B cell (primary cell): ENCODE data around the gene MAGI2. TPM values are rescaled to one million over a fixed set of nuclear protein-coding genes. Genes with fewer than 3 reads are reported as not detected.

Source experiments
- ATAC-seq: fragments of 200-7000 bp; cut with Tn5 transposase; one replicate; pipeline ENCODE4 v1.10.0; 2021; ENCODE audit warnings: low read depth, mild to moderate bottlenecking, moderate number of reproducible peaks, moderate library complexity
- CTCF ChIA-PET: fragments of 350-600 bp; sonication (Branson Sonifier 250); formaldehyde crosslinking; loops from one replicate; lab custom pipeline; 2021; ENCODE audit warnings: antibody characterized with exemption, inconsistent platforms; lab: Charles Lee
- POLR2A ChIA-PET: fragments of 350-600 bp; sonication (Branson Sonifier 250); formaldehyde crosslinking; loops from one replicate; lab custom pipeline; 2021; ENCODE audit warnings: antibody characterized with exemption; lab: Charles Lee
- DNase-seq: peaks from one replicate; pipeline ENCODE4 v3.0.0; 2013
- H2AFZ ChIP-seq: 2 replicates; pipeline ENCODE4 v1.6.1; 2012; ENCODE audit warnings: mild to moderate bottlenecking, low read depth, low read length; ENCODE audit not compliant: insufficient read depth, poor library complexity, severe bottlenecking
- H3K27ac ChIP-seq, 2 donors: 1 replicate in 1 of 2; 2 replicates in 1 of 2; pipeline ENCODE4 v1.5.1; 2012 to 2013; ENCODE audit warnings: low read length in 2 of 2, mild to moderate bottlenecking in 2 of 2, moderate library complexity in 1 of 2
- H3K27me3 ChIP-seq, 4 experiments: fragments of 200-600 bp in 1 of 4; sonication (generic) in 1 of 4; replicated peaks in 1 of 4; 1 replicate in 2 of 4; 2 replicates in 2 of 4; pipeline versions ENCODE4 v1.6.1 to v1.7.0; 2013 to 2016; ENCODE audit warnings: low read length in 3 of 4, mild to moderate bottlenecking in 2 of 4, mixed read lengths in 1 of 4, moderate library complexity in 1 of 4; ENCODE audit not compliant: insufficient read depth in 4 of 4, control insufficient read depth in 3 of 4; ENCODE audit errors: control extremely low read depth in 1 of 4
- H3K36me3 ChIP-seq, 2 experiments: replicated peaks in 1 of 2; 1 replicate in 1 of 2; 2 replicates in 1 of 2; pipeline versions ENCODE4 v1.6.1 to v1.7.1; 2013; ENCODE audit warnings: low read length in 1 of 2; ENCODE audit not compliant: insufficient read depth in 2 of 2, control insufficient read depth in 1 of 2; ENCODE audit errors: control extremely low read depth in 1 of 2, extremely low read depth in 1 of 2
- H3K4me1 ChIP-seq, 2 donors: fragments of 200-600 bp in 1 of 2; sonication (generic) in 1 of 2; 1 replicate in 1 of 2; 2 replicates in 1 of 2; pipeline versions ENCODE4 v1.5.1 to v1.6.1; 2013 to 2017; ENCODE audit warnings: low read length in 2 of 2; ENCODE audit not compliant: control insufficient read depth in 2 of 2, insufficient read depth in 2 of 2
- H3K4me2 ChIP-seq: replicated peaks from 2 replicates; pipeline ENCODE3; 2012; ENCODE audit warnings: mild to moderate bottlenecking, low read depth, low read length; ENCODE audit not compliant: poor library complexity, severe bottlenecking
- H3K4me3 ChIP-seq, 5 experiments: fragments of 200-600 bp in 1 of 5; sonication (generic) in 1 of 5; 1 replicate in 3 of 5; 2 replicates in 2 of 5; pipeline versions ENCODE4 v1.5.1 to v1.7.0; 2011 to 2016; ENCODE audit warnings: low read length in 4 of 5, mild to moderate bottlenecking in 4 of 5, low read depth in 2 of 5, control low read depth in 1 of 5, moderate library complexity in 1 of 5; ENCODE audit not compliant: insufficient read depth in 1 of 5; ENCODE audit errors: control extremely low read depth in 1 of 5, extremely low read depth in 1 of 5
- H3K79me2 ChIP-seq: fragments of 200-600 bp; sonication (generic); one replicate; pipeline ENCODE4 v1.6.0; 2016; ENCODE audit warnings: low read length; ENCODE audit not compliant: control insufficient read depth, insufficient read depth
- H3K9ac ChIP-seq: fragments of 200-600 bp; sonication (generic); 2 replicates; pipeline ENCODE4 v1.6.1; 2017; ENCODE audit warnings: mild to moderate bottlenecking, low read length, moderate library complexity
- H3K9me3 ChIP-seq, 3 donors: one replicate each; pipeline versions ENCODE4 v1.6.1 to v1.7.1; 2013; ENCODE audit warnings: low read length in 2 of 3; ENCODE audit not compliant: control insufficient read depth in 2 of 3, insufficient read depth in 1 of 3; ENCODE audit errors: control extremely low read depth in 1 of 3
- H4K20me1 ChIP-seq: 2 replicates; pipeline ENCODE4 v1.6.0; 2012; ENCODE audit warnings: mild to moderate bottlenecking, low read length; ENCODE audit not compliant: insufficient read depth, control insufficient read depth, poor library complexity, severe bottlenecking
- H3K27ac Mint-ChIP-seq: one replicate; pipeline ENCODE4 v1.8.0; 2021; ENCODE audit warnings: mixed read lengths
- H3K27me3 Mint-ChIP-seq: one replicate; pipeline ENCODE4 v1.8.0; 2021; ENCODE audit warnings: mixed read lengths
- H3K4me1 Mint-ChIP-seq: one replicate; pipeline ENCODE4 v1.8.0; 2021; ENCODE audit warnings: mixed read lengths
- H3K4me3 Mint-ChIP-seq: one replicate; pipeline ENCODE4 v1.8.0; 2021; ENCODE audit warnings: mixed read lengths
- H3K9me3 Mint-ChIP-seq: one replicate; pipeline ENCODE4 v1.8.0; 2022; ENCODE audit warnings: mixed read lengths; ENCODE audit not compliant: insufficient read depth
- EZH2 ChIP-seq: IDR thresholded peaks from 2 replicates; pipeline ENCODE4 v1.6.1; 2012; ENCODE audit warnings: borderline replicate concordance, low read depth, mild to moderate bottlenecking, moderate library complexity, low read length; ENCODE audit not compliant: insufficient read depth, poor library complexity, severe bottlenecking
- WGBS: methylation state at CpG from one replicate; pipeline ENCODE4 v1.1.5; 2013; ENCODE audit warnings: missing lambda C conversion rate; ENCODE audit not compliant: insufficient coverage; 5-methylcytosine and 5-hydroxymethylcytosine counted together
- intact Hi-C: fragments of 100-400 bp; cut with micrococcal nuclease; formaldehyde crosslinking; loops from one replicate; pipeline ENCODE4 v1.10.0; 2022
- polyA plus RNA-seq: library from polyadenylated mRNA; depleted of rRNA; stranded (reverse); fragments of >200 nt; gene quantifications from 2 replicates; pipeline ENCODE4 v1.2.3, GENCODE V29; 2012
- total RNA-seq, 2 donors: library from RNA; stranded (reverse); fragments of 120-200 nt in 1 of 2; gene quantifications; 1 replicate in 1 of 2; 2 replicates in 1 of 2; pipeline versions ENCODE4 v1.2.3 to v1.2.4, GENCODE V29; 2013 to 2022
- TF ChIP-seq, protein P1 (sequence below): fragments of 200-600 bp; IDR thresholded peaks from one replicate; pipeline ENCODE4 v1.8.0; 2022; ENCODE audit warnings: antibody characterized with exemption, mild to moderate bottlenecking

Gene MAGI2
- total and polyA plus RNA-seq, 2 donors (not counting 1 experiment from before 2014, with no cell fraction given), result 0.16 to 0.64 TPM

DNA sequence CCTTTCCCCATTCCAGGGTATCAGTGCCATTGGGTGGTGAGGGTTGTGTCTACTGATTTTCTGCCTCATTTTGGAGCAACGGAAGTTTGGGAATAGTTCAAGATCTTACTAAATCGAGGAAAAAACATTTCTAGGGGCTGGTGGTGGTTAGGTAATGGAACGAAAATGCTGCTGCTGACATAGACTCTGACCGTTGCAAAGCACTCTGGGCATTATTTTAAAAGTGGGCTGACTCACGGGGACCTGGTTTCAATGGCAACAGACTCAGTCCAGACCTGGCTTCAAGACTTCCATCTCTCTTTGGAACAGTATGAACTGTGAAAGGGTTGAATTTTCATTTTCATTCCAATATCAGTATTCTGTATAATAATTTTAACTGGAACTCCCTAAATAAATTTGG, 1370.9 kb downstream of the MAGI2 start:
- Histone ChIP-seq H3K9me3 (no peaks in the 10 kb centered on the region), H3K79me2 (no peaks in the 10 kb centered on the region), H3K27me3 (peaks cover 0 to 7% (median 3%) of the 10 kb centered on the region in 4 experiments), H3K27ac (no peak overlapping the region), H3K9ac (no peak overlapping the region), H4K20me1 (no peaks in the 10 kb centered on the region), H3K4me3 (no peak overlapping the region), H3K4me1 (no peaks in the 10 kb centered on the region), H2AFZ (no peak overlapping the region), H3K36me3 (no peaks in the 10 kb centered on the region), H3K4me2 (no peak overlapping the region)
- 78% methylated on average over 5 of the region's 5 CpGs for WGBS
- no peaks in the 10 kb centered on the region for H3K4me1 Mint-ChIP-seq
- ChIA-PET CTCF (no interaction called here), POLR2A (interaction anchor here (0.7 kb wide), 1 partner anchor 49 kb away, joined by 6 read pairs; no protein-coding TSS in a partner anchor)
- ATAC-seq (no peak), DNase-seq (no peak)
- intact Hi-C loops, result no loop called here
- H3K27me3 Mint-ChIP-seq, result peaks cover 12% of the 10 kb centered on the region
- H3K4me3 Mint-ChIP-seq, result no peak overlapping the region
- no peak overlapping the region for H3K27ac Mint-ChIP-seq
- TF ChIP-seq, protein P1, sequence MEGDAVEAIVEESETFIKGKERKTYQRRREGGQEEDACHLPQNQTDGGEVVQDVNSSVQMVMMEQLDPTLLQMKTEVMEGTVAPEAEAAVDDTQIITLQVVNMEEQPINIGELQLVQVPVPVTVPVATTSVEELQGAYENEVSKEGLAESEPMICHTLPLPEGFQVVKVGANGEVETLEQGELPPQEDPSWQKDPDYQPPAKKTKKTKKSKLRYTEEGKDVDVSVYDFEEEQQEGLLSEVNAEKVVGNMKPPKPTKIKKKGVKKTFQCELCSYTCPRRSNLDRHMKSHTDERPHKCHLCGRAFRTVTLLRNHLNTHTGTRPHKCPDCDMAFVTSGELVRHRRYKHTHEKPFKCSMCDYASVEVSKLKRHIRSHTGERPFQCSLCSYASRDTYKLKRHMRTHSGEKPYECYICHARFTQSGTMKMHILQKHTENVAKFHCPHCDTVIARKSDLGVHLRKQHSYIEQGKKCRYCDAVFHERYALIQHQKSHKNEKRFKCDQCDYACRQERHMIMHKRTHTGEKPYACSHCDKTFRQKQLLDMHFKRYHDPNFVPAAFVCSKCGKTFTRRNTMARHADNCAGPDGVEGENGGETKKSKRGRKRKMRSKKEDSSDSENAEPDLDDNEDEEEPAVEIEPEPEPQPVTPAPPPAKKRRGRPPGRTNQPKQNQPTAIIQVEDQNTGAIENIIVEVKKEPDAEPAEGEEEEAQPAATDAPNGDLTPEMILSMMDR, result no peak
- no peak for TF ChIP-seq EZH2
- no peaks in the 10 kb centered on the region for H3K9me3 Mint-ChIP-seq

DNA sequence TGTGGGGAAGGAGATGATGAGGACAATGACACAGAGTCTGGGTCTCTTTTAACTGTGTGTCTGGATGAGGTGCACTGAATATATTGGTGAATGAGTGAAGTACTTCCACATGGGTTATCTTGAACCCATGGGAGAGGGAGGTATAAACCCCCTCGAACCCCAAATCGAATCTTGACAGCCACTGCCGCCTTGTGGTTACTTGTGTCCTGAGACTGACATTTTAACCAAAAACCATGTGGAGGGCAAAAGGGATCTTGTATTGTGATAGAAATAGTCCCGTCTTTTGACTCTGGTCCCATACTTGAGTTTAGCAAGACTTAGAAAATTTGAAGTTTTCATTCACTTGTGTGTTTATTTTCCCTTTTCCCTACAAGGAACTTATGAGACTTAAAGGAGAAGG, 1371.6 kb downstream of the MAGI2 start:
- Mint-ChIP-seq H3K4me3 (no peak overlapping the region), H3K27ac (no peak overlapping the region), H3K27me3 (peaks cover 11% of the 10 kb centered on the region), H3K4me1 (no peaks in the 10 kb centered on the region), H3K9me3 (no peaks in the 10 kb centered on the region)
- Histone ChIP-seq H3K27ac (no peak overlapping the region), H3K9ac (no peak overlapping the region), H3K4me2 (no peak overlapping the region), H3K36me3 (no peaks in the 10 kb centered on the region), H3K79me2 (no peaks in the 10 kb centered on the region), H3K4me1 (no peaks in the 10 kb centered on the region), H3K4me3 (no peak overlapping the region), H2AFZ (no peak overlapping the region), H3K9me3 (no peaks in the 10 kb centered on the region), H4K20me1 (no peaks in the 10 kb centered on the region), H3K27me3 (peaks cover 0 to 7% (median 3%) of the 10 kb centered on the region in 4 experiments)
- intact Hi-C loops, result no loop called here
- 80% methylated on average over 2 of the region's 4 CpGs for WGBS
- ChIA-PET POLR2A (no interaction called here), CTCF (no interaction called here)
- ATAC-seq (no peak), DNase-seq (no peak)
- TF ChIP-seq EZH2, result no peak
- TF ChIP-seq, protein P1, result no peak
